Esophagus mucosa (tissue), 1 donor: ENCODE measurements around the gene ABHD14A. TPM values are rescaled to one million over a fixed set of nuclear protein-coding genes. Genes with fewer than 3 reads are reported as not detected.

Source experiments
- ATAC-seq: fragments of 200-7000 bp; cut with Tn5 transposase; one replicate; pipeline ENCODE4 v1.9.1; 2020
- total RNA-seq: library from RNA; stranded (reverse); gene quantifications from one replicate; pipeline ENCODE4 v1.2.4, GENCODE V29; 2023
- donor health status: DM: yes; HTN: yes; CAD: no.

ABHD14A gene
- total RNA-seq, 1 donor from 2014 or later: 4.5 TPM

- ATAC-seq: no peak
Observed at GRCh38 chr3:51997172-51997571, 22.3 kb downstream of the ABHD14A start.

DNA sequence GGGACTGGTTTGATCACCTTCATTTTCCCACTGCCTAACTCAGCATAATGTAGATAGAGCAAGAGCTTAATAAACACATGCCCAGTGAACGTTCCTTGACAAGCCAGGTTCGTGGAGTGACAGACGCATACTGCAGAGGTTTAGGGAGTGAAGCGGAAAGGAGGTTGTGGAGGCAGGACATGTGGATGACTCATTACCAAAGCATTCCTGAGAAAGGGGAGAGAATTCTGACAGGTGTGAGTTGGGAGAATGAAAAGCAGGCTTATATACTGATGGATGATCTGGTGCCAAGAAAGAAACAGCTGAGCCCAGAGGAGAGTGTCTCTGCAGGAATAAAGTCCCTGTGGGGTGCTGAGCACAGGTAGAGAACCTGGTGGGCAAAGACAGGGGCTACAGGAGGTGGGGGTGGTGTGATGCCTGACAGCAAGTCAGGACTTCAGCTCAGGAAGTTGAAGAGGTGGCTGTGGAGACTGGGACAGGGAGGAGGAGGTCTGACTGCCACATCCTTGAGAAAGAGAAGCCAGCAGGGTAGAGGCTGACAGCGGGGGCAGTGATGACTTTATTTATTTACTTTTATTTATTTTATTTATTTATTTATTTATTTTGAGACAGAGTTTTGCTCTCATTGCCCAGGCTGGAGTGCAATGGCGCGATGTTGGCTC lies 23.2 kb downstream of the ABHD14A start:
- ATAC-seq: peak; percentile 62

- ATAC-seq: no peak
Observed at GRCh38 chr3:51998774-51999173, 23.9 kb downstream of the ABHD14A start.

DNA sequence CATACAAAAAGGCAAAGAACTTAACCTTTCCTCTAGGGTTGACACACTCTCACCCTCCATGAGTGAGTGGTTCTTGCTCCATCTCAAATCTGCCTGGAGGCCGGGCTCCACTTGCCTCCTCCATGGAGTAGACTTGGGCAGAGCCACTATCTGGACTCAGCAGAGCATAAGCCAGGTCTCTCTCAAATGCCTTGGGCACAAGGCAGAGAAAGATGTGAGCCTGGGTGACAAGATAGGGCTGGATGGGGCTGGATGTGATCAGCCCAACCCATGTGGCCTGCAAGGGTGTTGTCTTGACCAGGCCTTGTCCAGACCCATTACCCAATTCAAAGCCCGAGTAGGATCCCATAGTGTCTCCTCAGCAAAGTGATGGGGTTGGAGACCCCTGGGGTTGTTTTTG lies 25.0 kb downstream of the ABHD14A start:
- ATAC-seq: no peak

- peak; percentile 55 for ATAC-seq
Observed at GRCh38 chr3:52001443-52001974, 26.6 kb downstream of the ABHD14A start.

GRCh38 chr3:52002748-52003147 lies 27.9 kb downstream of the ABHD14A start:
- ATAC-seq: no peak

DNA sequence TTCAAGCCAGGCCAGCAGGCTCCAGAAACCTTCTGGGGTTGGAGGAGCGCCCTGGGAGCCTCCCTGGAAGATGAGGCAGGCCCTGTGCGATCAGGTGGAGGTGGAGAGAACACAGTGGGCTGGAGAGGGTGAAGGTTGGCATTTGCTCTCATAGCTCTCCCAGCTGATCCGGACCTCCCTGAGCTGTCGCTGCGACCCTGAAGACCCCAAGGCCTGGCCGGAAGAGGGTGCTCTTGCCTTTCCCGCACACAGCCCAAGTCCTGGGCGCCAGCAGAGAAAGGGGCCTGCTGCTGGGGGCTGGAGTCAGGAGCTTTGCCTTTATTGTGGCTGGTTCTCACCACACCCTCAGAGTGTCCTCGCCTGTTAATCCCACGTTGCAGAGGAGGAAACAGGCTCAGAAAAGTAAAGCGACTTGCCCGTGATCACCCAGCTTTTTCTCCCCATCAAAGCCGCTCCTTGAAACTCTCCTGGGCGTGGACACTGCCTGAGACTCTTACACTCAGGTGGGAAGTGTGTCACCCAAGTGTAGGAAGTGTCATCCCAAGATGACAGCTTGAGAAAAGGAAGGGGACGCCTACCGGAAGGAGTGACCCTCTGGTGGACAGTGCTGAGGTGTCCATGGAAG lies 29.4 kb downstream of the ABHD14A start:
- ATAC-seq: peak; percentile 55

DNA sequence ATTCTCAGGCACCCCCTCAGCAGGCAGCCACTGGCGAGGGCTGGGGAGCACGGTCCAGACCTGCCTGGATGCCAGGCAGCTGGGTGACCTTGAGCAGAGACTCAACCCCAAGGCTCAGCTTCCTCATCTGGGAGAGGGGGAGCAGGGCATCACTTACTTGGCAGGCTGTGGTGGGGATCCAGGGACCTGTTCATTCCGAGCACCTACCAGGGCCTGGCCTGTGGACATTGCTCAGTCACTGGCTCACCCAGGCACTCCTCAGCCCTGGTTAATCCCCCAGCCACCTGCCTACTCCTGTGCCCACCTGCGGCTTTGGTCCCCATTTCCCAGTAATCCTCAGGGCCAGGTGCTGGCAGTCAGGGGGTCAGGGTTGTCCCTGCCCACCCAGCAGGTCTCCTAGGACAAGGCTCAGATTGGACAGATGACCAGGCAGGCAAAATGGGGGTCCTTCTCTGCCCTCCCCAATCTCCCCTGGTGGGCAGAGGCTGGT lies 30.1 kb downstream of the ABHD14A start:
- ATAC-seq: peak; percentile 24

DNA sequence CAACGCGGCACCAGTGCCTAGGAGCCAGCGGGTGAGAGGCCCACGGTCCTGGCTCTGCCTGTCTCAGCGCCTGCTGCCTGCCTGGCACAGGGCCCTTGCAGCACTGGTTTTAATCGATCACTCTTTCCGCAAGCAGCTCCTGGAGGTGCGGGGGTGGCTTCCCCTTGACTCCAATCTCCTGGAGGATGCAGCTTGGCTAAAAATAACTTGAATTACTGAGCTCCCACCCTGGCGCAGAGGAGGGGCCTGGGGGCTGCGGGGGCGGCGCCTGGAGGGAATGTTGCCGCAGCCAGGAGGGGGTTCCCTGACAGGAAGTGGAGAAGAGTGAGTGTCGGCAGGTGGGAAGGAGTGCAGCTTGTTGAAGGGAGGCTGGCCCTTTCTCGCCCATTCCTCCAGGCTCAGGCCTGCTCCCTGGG lies 30.7 kb downstream of the ABHD14A start:
- peak; percentile 45 for ATAC-seq

GRCh38 chr3:52006017-52006819 lies 31.4 kb downstream of the ABHD14A start:
- ATAC-seq: no peak

- ATAC-seq: no peak
Observed at GRCh38 chr3:52006820-52007133, 31.9 kb downstream of the ABHD14A start.

DNA sequence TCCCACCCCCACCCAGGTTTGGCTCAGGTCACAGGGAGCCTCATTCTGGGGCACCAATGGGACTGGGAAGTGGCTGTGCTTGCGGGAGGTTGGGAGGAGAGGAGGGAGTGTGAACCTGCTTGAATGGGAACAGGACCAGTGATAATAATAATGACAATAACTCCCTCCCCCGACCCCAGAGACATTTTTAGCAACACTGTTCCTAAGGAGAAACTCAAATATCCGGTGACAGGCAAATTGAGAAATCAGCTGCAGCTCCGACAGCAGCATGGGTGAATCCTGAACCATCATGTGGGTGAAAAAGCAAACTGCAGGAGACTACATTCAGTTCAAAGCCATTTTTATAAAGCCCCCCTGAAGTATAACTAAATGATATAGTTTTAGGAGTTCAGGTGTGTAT lies 32.4 kb downstream of the ABHD14A start:
- no peak for ATAC-seq

DNA sequence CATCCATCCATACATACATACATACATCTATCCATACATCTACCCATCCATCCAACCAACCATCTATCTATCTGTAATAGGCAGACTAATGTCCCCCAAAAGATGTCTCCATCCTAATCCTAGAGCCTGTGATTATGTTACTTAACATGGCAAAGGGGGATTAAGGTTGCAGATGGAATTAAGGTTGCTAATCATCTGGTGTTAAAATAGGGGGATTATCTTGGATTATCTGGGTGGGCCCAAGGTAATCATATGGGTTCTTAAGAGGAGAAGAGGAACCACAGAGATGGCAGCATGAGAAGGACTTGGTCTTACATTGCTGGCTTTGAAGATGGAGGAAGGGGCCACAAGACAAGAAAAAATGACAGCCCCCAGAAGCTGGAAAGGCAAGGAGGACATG lies 35.6 kb downstream of the ABHD14A start:
- ATAC-seq: no peak

DNA sequence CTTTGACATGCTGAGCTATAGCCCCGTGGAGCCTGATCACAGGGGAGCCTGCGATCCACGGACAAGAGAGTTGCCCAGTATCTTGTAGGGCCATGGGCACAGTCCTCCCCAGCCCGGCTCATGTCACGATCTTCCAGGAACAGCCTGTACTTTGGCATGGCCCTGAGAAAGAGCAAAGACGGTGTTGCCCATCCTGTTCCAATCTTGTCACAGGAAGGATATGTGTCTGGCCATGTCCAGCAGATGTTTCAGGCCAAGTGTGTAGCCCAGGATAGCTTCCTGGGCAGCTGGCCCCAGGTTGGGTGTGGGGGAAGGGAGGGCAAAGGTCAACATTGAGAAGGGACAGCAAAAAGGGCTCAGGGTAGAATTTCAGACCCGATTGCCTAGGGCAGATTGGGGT lies 37.8 kb downstream of the ABHD14A start:
- no peak for ATAC-seq

GRCh38 chr3:52013802-52014598 lies 39.1 kb downstream of the ABHD14A start:
- no peak for ATAC-seq

DNA sequence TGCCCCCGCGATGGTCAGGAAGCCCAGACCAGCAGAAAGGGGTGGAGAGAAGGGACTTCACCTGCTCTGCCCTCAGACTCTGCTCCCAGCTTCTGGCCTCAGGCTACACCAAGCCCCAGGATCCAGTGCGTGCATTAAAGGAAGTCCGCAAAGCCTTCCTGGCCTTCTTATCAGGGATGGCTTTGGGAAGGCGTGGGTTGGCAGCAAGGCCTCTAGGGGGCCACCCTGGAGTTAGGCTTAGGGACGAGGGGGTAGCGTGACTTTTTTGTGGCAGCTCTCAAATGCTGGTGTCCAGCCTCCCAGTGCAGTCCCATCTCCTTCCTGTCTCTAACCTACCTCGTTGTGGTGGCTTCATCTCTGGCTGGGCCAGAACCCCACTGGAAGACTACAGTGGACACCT lies 39.7 kb downstream of the ABHD14A start:
- ATAC-seq: no peak

- no peak for ATAC-seq
Observed at GRCh38 chr3:52015438-52016228, 40.8 kb downstream of the ABHD14A start.

GRCh38 chr3:52017586-52017985 lies 42.7 kb downstream of the ABHD14A start:
- no peak for ATAC-seq

- no peak for ATAC-seq
Observed at GRCh38 chr3:52018319-52019000, 43.6 kb downstream of the ABHD14A start.

- ATAC-seq: no peak
Observed at GRCh38 chr3:52019352-52020080, 44.7 kb downstream of the ABHD14A start.
